Bronchial epithelial cell (primary cell): ENCODE measurements around the gene NIN. TPM values are rescaled to one million over a fixed set of nuclear protein-coding genes. Genes with fewer than 3 reads are reported as not detected.

ENCODE experiments used
- DNase-seq: peaks from one replicate; pipeline ENCODE4 v3.0.0-alpha.2; 2010; ENCODE audit warnings: low read depth
- FAIRE-seq: peaks from 2 replicates; lab custom pipeline; 2011; peaks lifted over from hg19 to GRCh38; lab: Jason Lieb, UNC
- H3K27me3 ChIP-seq: 2 replicates; pipeline ENCODE4 v1.5.1; 2011; ENCODE audit warnings: low read length; ENCODE audit not compliant: control insufficient read depth, insufficient read depth
- H3K36me3 ChIP-seq: 2 replicates; pipeline ENCODE4 v1.5.1; 2011; ENCODE audit warnings: low read length; ENCODE audit not compliant: control insufficient read depth, insufficient read depth
- H3K4me3 ChIP-seq: 2 replicates; pipeline ENCODE4 v1.5.1; 2011; ENCODE audit warnings: mild to moderate bottlenecking, low read depth, low read length, control low read depth
- total RNA-seq: library from RNA; depleted of rRNA; stranded (reverse); fragments of >200 nt; gene quantifications from 2 replicates; pipeline ENCODE4 v1.2.1, GENCODE V29; 2014
- TF ChIP-seq, protein P1 (sequence below): IDR thresholded peaks from 2 replicates; pipeline ENCODE4 v1.5.1; 2011; ENCODE audit warnings: mild to moderate bottlenecking, moderate library complexity, low read length, control low read depth, inconsistent platforms; ENCODE audit not compliant: insufficient read depth, severe bottlenecking

Gene NIN
- total RNA-seq, 1 donor from 2014 or later, result 16.8 TPM

- FAIRE-seq (no peak), DNase-seq (no peak)
- Histone ChIP-seq H3K4me3 (no peak overlapping the region), H3K36me3 (no peaks in the 10 kb centered on the region), H3K27me3 (peaks cover 12% of the 10 kb centered on the region)
- TF ChIP-seq, protein P1, sequence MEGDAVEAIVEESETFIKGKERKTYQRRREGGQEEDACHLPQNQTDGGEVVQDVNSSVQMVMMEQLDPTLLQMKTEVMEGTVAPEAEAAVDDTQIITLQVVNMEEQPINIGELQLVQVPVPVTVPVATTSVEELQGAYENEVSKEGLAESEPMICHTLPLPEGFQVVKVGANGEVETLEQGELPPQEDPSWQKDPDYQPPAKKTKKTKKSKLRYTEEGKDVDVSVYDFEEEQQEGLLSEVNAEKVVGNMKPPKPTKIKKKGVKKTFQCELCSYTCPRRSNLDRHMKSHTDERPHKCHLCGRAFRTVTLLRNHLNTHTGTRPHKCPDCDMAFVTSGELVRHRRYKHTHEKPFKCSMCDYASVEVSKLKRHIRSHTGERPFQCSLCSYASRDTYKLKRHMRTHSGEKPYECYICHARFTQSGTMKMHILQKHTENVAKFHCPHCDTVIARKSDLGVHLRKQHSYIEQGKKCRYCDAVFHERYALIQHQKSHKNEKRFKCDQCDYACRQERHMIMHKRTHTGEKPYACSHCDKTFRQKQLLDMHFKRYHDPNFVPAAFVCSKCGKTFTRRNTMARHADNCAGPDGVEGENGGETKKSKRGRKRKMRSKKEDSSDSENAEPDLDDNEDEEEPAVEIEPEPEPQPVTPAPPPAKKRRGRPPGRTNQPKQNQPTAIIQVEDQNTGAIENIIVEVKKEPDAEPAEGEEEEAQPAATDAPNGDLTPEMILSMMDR, result no peak
These were observed 40.3 kb upstream of the NIN start for GRCh38 chr14:50871228-50871627.

DNA sequence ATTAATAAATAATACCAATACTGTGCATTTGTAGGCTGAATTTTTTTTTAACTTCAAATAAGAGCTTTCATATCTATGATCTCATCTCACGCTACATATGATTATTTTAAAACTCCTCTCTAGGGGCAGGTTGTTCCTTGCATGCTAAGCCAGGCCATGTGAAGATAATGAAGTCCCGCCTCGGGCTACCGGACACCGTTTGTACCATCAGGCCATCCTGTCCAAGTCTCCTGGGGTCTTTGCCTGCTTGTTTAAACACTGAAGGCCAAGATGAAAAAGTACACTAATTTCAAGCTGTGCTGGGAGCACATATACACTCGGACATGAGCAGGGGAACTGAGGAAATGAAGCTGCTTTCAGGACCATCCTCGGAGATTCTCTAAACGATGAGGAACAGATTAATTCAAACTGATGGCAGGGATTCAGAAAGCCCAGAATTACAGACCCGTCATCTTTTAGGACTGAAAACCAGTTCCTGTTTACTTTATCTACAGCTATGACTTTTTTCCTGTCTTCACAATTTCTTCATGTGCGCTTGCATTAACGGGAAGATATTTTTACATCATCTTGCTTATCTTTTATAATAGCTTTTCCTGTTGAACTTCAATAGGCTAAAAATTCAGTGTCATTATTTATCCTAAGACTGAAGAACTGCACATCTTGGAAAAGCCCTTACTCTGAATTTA, 34.6 kb upstream of the NIN start:
- no peak overlapping the region for H3K4me3 ChIP-seq
- no peak for FAIRE-seq
- TF ChIP-seq, protein P1, result no peak
- H3K27me3 ChIP-seq, result no peaks in the 10 kb centered on the region
- no peaks in the 10 kb centered on the region for H3K36me3 ChIP-seq
- DNase-seq, result no peak

- H3K4me3 ChIP-seq, result no peak overlapping the region
- no peak for FAIRE-seq
- DNase-seq, result no peak
- no peaks in the 10 kb centered on the region for H3K36me3 ChIP-seq
- TF ChIP-seq, protein P1, result no peak
- H3K27me3 ChIP-seq, result no peaks in the 10 kb centered on the region
These were observed 34.0 kb upstream of the NIN start for GRCh38 chr14:50864946-50865345.

GRCh38 chr14:50864237-50864636, 33.3 kb upstream of the NIN start:
- no peaks in the 10 kb centered on the region for H3K36me3 ChIP-seq
- TF ChIP-seq, protein P1, result no peak
- H3K27me3 ChIP-seq, result no peaks in the 10 kb centered on the region
- DNase-seq, result no peak
- no peak overlapping the region for H3K4me3 ChIP-seq
- no peak for FAIRE-seq

GRCh38 chr14:50862036-50862570, 31.1 kb upstream of the NIN start:
- no peak overlapping the region for H3K4me3 ChIP-seq
- no peaks in the 10 kb centered on the region for H3K36me3 ChIP-seq
- FAIRE-seq, result no peak
- TF ChIP-seq, protein P1, result no peak
- no peak for DNase-seq
- no peaks in the 10 kb centered on the region for H3K27me3 ChIP-seq
